Subcutaneous abdominal adipose tissue (tissue), 5 donors: ENCODE results near the gene LST1.
A peak's percentile ranks its signal among the peaks of the same experiment; 100 is the strongest.
"Not testable (repeated sequence)": the region's sequence is repeated elsewhere in the genome, so short reads cannot be mapped to it uniquely, and the experiment has no call there.

Experiments used
- H3K27ac ChIP-seq: one replicate; pipeline ENCODE4 v1.7.0; 2013; ENCODE audit warnings: low read depth, mild to moderate bottlenecking, inconsistent platforms, low read length, moderate library complexity
- H3K27me3 ChIP-seq, 5 donors: one replicate each; pipeline ENCODE4 v1.7.0; 2013; ENCODE audit warnings: low read length in 5 of 5, inconsistent platforms in 1 of 5; ENCODE audit not compliant: control insufficient read depth in 5 of 5, insufficient read depth in 4 of 5
- H3K36me3 ChIP-seq, 5 donors: one replicate each; pipeline ENCODE4 v1.7.0; 2013; ENCODE audit warnings: low read length in 5 of 5; ENCODE audit not compliant: control insufficient read depth in 5 of 5, insufficient read depth in 5 of 5
- H3K4me1 ChIP-seq, 5 donors: one replicate each; pipeline ENCODE4 v1.7.0; 2013; ENCODE audit warnings: low read length in 5 of 5, mild to moderate bottlenecking in 3 of 5, moderate library complexity in 1 of 5; ENCODE audit not compliant: control insufficient read depth in 5 of 5, insufficient read depth in 5 of 5
- H3K4me3 ChIP-seq, 5 donors: one replicate each; pipeline ENCODE4 v1.7.0; 2013; ENCODE audit warnings: low read length in 5 of 5, low read depth in 1 of 5
- H3K9ac ChIP-seq, 5 donors: one replicate each; pipeline ENCODE4 v1.7.0; 2013; ENCODE audit warnings: low read length in 5 of 5, mild to moderate bottlenecking in 4 of 5, moderate library complexity in 3 of 5
- H3K9me3 ChIP-seq, 5 donors: one replicate each; pipeline ENCODE4 v1.7.0; 2013; ENCODE audit warnings: low read length in 5 of 5; ENCODE audit not compliant: control insufficient read depth in 5 of 5
- donor health status: healthy.
- donor health status: healthy.
- donor health status: healthy.
- donor health status: healthy.
- donor health status: healthy.

Gene LST1

GRCh38 chr6:31580807-31581433 lies 5.2 kb upstream of the LST1 start:
- no peaks in the 10 kb centered on the region for H3K9me3 ChIP-seq
- H3K4me1 ChIP-seq = peaks cover 5 to 53% (median 27%) of the 10 kb centered on the region in 5 donors
- H3K27ac ChIP-seq = peak overlapping the region; percentile 70

GRCh38 chr6:31581434-31582229 lies 4.4 kb upstream of the LST1 start:
- peak overlapping the region; percentile 89 to 96 (median 92) for H3K4me3 ChIP-seq
- peaks cover 0 to 4% (median 0%) of the 10 kb centered on the region in 5 donors for H3K36me3 ChIP-seq
- H3K27ac ChIP-seq = peak overlapping the region; percentile 70
- peaks cover 0 to 6% (median 2%) of the 10 kb centered on the region in 5 donors for H3K27me3 ChIP-seq
- peak overlapping the region; percentile 76 to 96 (median 93) for H3K9ac ChIP-seq
- no peaks in the 10 kb centered on the region for H3K9me3 ChIP-seq
- H3K4me1 ChIP-seq = peaks cover 5 to 54% (median 27%) of the 10 kb centered on the region in 5 donors

More at GRCh38 chr6:31580807-31581433, 5.2 kb upstream of the LST1 start:
- Histone ChIP-seq H3K9ac (peak overlapping the region; percentile 76 to 96 (median 93)), H3K27me3 (peaks cover 0 to 4% (median 0%) of the 10 kb centered on the region in 5 donors), H3K4me3 (peak overlapping the region; percentile 89 to 96 (median 92)), H3K36me3 (peaks cover 0 to 4% (median 0%) of the 10 kb centered on the region in 5 donors)

- peak within 1 kb of the TSS; percentile 89 to 96 (median 92) for H3K4me3 ChIP-seq
- peak within 1 kb of the TSS; percentile 76 to 96 (median 93) for H3K9ac ChIP-seq
- no peaks in the 10 kb centered on the region for H3K9me3 ChIP-seq
- no peaks in the 10 kb centered on the region for H3K36me3 ChIP-seq
- H3K4me1 ChIP-seq = peaks cover 5 to 55% (median 27%) of the 10 kb centered on the region in 5 donors
- peak within 1 kb of the TSS; percentile 70 for H3K27ac ChIP-seq
- peaks cover 0 to 9% (median 5%) of the 10 kb centered on the region in 5 donors for H3K27me3 ChIP-seq
These were observed 3.8 kb upstream of the LST1 start, which contains the start of gene LTB for GRCh38 chr6:31582230-31582643. LTB (minus strand) TSS chr6:31582424; CDS start chr6:31582417, 7 bp downstream.

- no peak overlapping the region for H3K4me3 ChIP-seq
- no peaks in the 10 kb centered on the region for H3K9me3 ChIP-seq
- peaks cover 5 to 67% (median 31%) of the 10 kb centered on the region in 5 donors for H3K4me1 ChIP-seq
- no peak overlapping the region for H3K27ac ChIP-seq
- peaks cover 0 to 9% (median 5%) of the 10 kb centered on the region in 5 donors for H3K27me3 ChIP-seq
- H3K36me3 ChIP-seq = no peaks in the 10 kb centered on the region
- no peak overlapping the region for H3K9ac ChIP-seq
These were observed 586 bp upstream of the LST1 start for GRCh38 chr6:31585491-31585890.

GRCh38 chr6:31586599-31587281 lies 663 bp downstream of the LST1 start:
- peaks cover 4 to 54% (median 20%) of the 10 kb centered on the region in 5 donors for H3K4me1 ChIP-seq
- peak overlapping the region in 2 of 5 donors; percentile 8 to 23 for H3K4me3 ChIP-seq
- no peaks in the 10 kb centered on the region for H3K9me3 ChIP-seq
- H3K36me3 ChIP-seq = no peaks in the 10 kb centered on the region
- peak overlapping the region in 1 of 5 donors; percentile 38 for H3K9ac ChIP-seq
- no peak overlapping the region for H3K27ac ChIP-seq
- peaks cover 0 to 9% (median 5%) of the 10 kb centered on the region in 5 donors for H3K27me3 ChIP-seq

GRCh38 chr6:31587791-31588777 lies 2.0 kb downstream of the LST1 start:
- Histone ChIP-seq H3K27ac (no peak overlapping the region), H3K4me3 (no peak overlapping the region), H3K4me1 (peaks cover 0 to 42% (median 14%) of the 10 kb centered on the region in 5 donors), H3K27me3 (peaks cover 0 to 8% (median 5%) of the 10 kb centered on the region in 5 donors), H3K9ac (peak overlapping the region in 1 of 5 donors; percentile 30), H3K36me3 (no peaks in the 10 kb centered on the region), H3K9me3 (no peaks in the 10 kb centered on the region)

- Histone ChIP-seq H3K36me3 (no peaks in the 10 kb centered on the region), H3K9me3 (no peaks in the 10 kb centered on the region), H3K4me1 (peaks cover 0 to 42% (median 14%) of the 10 kb centered on the region in 5 donors), H3K27me3 (peaks cover 0 to 8% (median 5%) of the 10 kb centered on the region in 5 donors), H3K4me3 (no peak overlapping the region), H3K27ac (no peak overlapping the region), H3K9ac (peak overlapping the region in 1 of 5 donors; percentile 30)
These were observed 3.0 kb downstream of the LST1 start for GRCh38 chr6:31588871-31589650.

- H3K27me3 ChIP-seq, H3K4me3 ChIP-seq, H3K9ac ChIP-seq, H3K9me3 ChIP-seq, H3K36me3 ChIP-seq, H3K27ac ChIP-seq: not testable (repeated sequence)
- peaks cover 0 to 30% (median 7%) of the 10 kb centered on the region in 5 donors for H3K4me1 ChIP-seq
These were observed 4.6 kb downstream of the LST1 start for GRCh38 chr6:31590691-31591090.
